ENCODE measurements around the gene FUT4.

GRCh38 chr11:94546162-94546470 is 2.4 kb downstream of the FUT4 start:
- TF ChIP-seq, protein P1, sequence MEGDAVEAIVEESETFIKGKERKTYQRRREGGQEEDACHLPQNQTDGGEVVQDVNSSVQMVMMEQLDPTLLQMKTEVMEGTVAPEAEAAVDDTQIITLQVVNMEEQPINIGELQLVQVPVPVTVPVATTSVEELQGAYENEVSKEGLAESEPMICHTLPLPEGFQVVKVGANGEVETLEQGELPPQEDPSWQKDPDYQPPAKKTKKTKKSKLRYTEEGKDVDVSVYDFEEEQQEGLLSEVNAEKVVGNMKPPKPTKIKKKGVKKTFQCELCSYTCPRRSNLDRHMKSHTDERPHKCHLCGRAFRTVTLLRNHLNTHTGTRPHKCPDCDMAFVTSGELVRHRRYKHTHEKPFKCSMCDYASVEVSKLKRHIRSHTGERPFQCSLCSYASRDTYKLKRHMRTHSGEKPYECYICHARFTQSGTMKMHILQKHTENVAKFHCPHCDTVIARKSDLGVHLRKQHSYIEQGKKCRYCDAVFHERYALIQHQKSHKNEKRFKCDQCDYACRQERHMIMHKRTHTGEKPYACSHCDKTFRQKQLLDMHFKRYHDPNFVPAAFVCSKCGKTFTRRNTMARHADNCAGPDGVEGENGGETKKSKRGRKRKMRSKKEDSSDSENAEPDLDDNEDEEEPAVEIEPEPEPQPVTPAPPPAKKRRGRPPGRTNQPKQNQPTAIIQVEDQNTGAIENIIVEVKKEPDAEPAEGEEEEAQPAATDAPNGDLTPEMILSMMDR (IDR thresholded peaks at IDR 0.05; ENCODE audit: poor library complexity, severe bottlenecking), result no peak
- TF ChIP-seq EZH2 (IDR thresholded peaks at IDR 0.05; ENCODE audit: borderline replicate concordance, insufficient read depth, low read length, poor library complexity, severe bottlenecking) (no peak), EP300 (conservative IDR thresholded peaks at IDR 0.05; ENCODE audit: poor library complexity, severe bottlenecking) (no peak), RAD21 (conservative IDR thresholded peaks at IDR 0.05) (no peak), POLR2AphosphoS5 (IDR thresholded peaks at IDR 0.05) (no peak), TAF1 (IDR thresholded peaks at IDR 0.05; ENCODE audit: low read depth) (no peak), MXI1 (conservative IDR thresholded peaks at IDR 0.05; ENCODE audit: poor library complexity, severe bottlenecking) (no peak), SMC3 (conservative IDR thresholded peaks at IDR 0.05; ENCODE audit: poor library complexity) (no peak)
- TF ChIP-seq, protein P2, sequence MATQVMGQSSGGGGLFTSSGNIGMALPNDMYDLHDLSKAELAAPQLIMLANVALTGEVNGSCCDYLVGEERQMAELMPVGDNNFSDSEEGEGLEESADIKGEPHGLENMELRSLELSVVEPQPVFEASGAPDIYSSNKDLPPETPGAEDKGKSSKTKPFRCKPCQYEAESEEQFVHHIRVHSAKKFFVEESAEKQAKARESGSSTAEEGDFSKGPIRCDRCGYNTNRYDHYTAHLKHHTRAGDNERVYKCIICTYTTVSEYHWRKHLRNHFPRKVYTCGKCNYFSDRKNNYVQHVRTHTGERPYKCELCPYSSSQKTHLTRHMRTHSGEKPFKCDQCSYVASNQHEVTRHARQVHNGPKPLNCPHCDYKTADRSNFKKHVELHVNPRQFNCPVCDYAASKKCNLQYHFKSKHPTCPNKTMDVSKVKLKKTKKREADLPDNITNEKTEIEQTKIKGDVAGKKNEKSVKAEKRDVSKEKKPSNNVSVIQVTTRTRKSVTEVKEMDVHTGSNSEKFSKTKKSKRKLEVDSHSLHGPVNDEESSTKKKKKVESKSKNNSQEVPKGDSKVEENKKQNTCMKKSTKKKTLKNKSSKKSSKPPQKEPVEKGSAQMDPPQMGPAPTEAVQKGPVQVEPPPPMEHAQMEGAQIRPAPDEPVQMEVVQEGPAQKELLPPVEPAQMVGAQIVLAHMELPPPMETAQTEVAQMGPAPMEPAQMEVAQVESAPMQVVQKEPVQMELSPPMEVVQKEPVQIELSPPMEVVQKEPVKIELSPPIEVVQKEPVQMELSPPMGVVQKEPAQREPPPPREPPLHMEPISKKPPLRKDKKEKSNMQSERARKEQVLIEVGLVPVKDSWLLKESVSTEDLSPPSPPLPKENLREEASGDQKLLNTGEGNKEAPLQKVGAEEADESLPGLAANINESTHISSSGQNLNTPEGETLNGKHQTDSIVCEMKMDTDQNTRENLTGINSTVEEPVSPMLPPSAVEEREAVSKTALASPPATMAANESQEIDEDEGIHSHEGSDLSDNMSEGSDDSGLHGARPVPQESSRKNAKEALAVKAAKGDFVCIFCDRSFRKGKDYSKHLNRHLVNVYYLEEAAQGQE (IDR thresholded peaks at IDR 0.05; ENCODE audit: borderline replicate concordance), result no peak
